Stomach smooth muscle (tissue), 2 donors: Measurements from ENCODE around the gene PAK5.

Source experiments
- H3K27ac ChIP-seq: one replicate; pipeline ENCODE4 v1.7.0; 2013; ENCODE audit warnings: mild to moderate bottlenecking, low read length, inconsistent platforms
- H3K27me3 ChIP-seq, 2 donors: one replicate each; pipeline ENCODE4 v1.7.0; 2013; ENCODE audit warnings: low read length in 2 of 2; ENCODE audit not compliant: insufficient read depth in 2 of 2, control insufficient read depth in 1 of 2
- H3K36me3 ChIP-seq, 2 donors: one replicate each; pipeline ENCODE4 v1.7.0; 2013; ENCODE audit warnings: low read length in 2 of 2; ENCODE audit not compliant: control insufficient read depth in 2 of 2, insufficient read depth in 2 of 2
- H3K4me1 ChIP-seq: one replicate; pipeline ENCODE4 v1.7.0; 2013; ENCODE audit warnings: low read length; ENCODE audit not compliant: control insufficient read depth, insufficient read depth
- H3K4me3 ChIP-seq, 2 donors: one replicate each; pipeline ENCODE4 v1.7.0; 2013; ENCODE audit warnings: low read length in 2 of 2
- H3K9ac ChIP-seq, 2 donors: one replicate each; pipeline ENCODE4 v1.7.0; 2013; ENCODE audit warnings: low read length in 2 of 2, mild to moderate bottlenecking in 1 of 2
- H3K9me3 ChIP-seq, 2 donors: one replicate each; pipeline ENCODE4 v1.7.0; 2013; ENCODE audit warnings: low read length in 2 of 2; ENCODE audit not compliant: control insufficient read depth in 2 of 2
- donor health status: healthy.
- donor health status: Pancreatic carcinoma.

Gene PAK5

GRCh38 chr20:9583151-9583550 lies 255.7 kb downstream of the PAK5 start:
- no peaks in the 10 kb centered on the region for H3K9me3 ChIP-seq
- no peaks in the 10 kb centered on the region for H3K4me1 ChIP-seq
- H3K9ac ChIP-seq, result no peak overlapping the region
- H3K27ac ChIP-seq, result no peak overlapping the region
- H3K27me3 ChIP-seq, result no peaks in the 10 kb centered on the region
- no peak overlapping the region for H3K4me3 ChIP-seq
- no peaks in the 10 kb centered on the region for H3K36me3 ChIP-seq

- no peak overlapping the region for H3K27ac ChIP-seq
- no peaks in the 10 kb centered on the region for H3K4me1 ChIP-seq
- no peak overlapping the region for H3K9ac ChIP-seq
Measured at GRCh38 chr20:9582137-9582536, 256.7 kb downstream of the PAK5 start.

GRCh38 chr20:9581509-9581908 lies 257.4 kb downstream of the PAK5 start:
- H3K36me3 ChIP-seq, result no peaks in the 10 kb centered on the region
- H3K27ac ChIP-seq, result no peak overlapping the region
- no peak overlapping the region for H3K9ac ChIP-seq
- no peak overlapping the region for H3K4me3 ChIP-seq
- no peaks in the 10 kb centered on the region for H3K9me3 ChIP-seq
- no peaks in the 10 kb centered on the region for H3K27me3 ChIP-seq
- H3K4me1 ChIP-seq, result no peaks in the 10 kb centered on the region

More at GRCh38 chr20:9582137-9582536, 256.7 kb downstream of the PAK5 start:
- no peaks in the 10 kb centered on the region for H3K36me3 ChIP-seq
- no peaks in the 10 kb centered on the region for H3K9me3 ChIP-seq
- no peaks in the 10 kb centered on the region for H3K27me3 ChIP-seq
- no peak overlapping the region for H3K4me3 ChIP-seq

DNA sequence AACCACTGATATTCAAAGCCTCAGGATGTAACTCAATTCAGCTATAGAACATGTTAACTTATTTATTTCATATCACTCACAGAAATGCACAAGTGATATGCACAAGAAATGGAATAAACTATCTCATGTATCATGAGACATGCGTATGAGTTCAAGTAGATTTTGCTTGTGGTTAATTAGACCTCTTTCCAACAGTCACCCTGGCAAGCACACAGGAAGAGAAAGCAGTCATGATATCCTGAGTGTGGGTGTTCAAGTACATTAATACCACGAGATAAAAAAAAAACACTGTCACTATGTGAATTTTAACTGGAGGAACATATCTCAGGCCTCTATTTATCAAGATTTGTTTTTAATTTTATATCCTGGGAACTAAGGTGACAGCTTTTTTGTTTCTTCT lies 260.3 kb downstream of the PAK5 start:
- Histone ChIP-seq H3K4me3 (no peak overlapping the region), H3K27me3 (peaks cover 0 to 3% of the 10 kb centered on the region in 2 donors), H3K36me3 (no peaks in the 10 kb centered on the region), H3K9me3 (no peaks in the 10 kb centered on the region), H3K4me1 (no peaks in the 10 kb centered on the region), H3K9ac (no peak overlapping the region), H3K27ac (no peak overlapping the region)

- Histone ChIP-seq H3K4me1 (no peaks in the 10 kb centered on the region), H3K27ac (no peak overlapping the region), H3K4me3 (no peak overlapping the region), H3K9me3 (no peaks in the 10 kb centered on the region), H3K9ac (no peak overlapping the region), H3K36me3 (no peaks in the 10 kb centered on the region), H3K27me3 (peaks cover 0 to 3% of the 10 kb centered on the region in 2 donors)
Measured at GRCh38 chr20:9577397-9577796, 261.5 kb downstream of the PAK5 start.

GRCh38 chr20:9576695-9577094 lies 262.2 kb downstream of the PAK5 start:
- no peaks in the 10 kb centered on the region for H3K9me3 ChIP-seq
- no peak overlapping the region for H3K27ac ChIP-seq
- no peaks in the 10 kb centered on the region for H3K36me3 ChIP-seq
- H3K9ac ChIP-seq, result no peak overlapping the region
- peaks cover 0 to 3% of the 10 kb centered on the region in 2 donors for H3K27me3 ChIP-seq
- no peak overlapping the region for H3K4me3 ChIP-seq
- no peaks in the 10 kb centered on the region for H3K4me1 ChIP-seq

DNA sequence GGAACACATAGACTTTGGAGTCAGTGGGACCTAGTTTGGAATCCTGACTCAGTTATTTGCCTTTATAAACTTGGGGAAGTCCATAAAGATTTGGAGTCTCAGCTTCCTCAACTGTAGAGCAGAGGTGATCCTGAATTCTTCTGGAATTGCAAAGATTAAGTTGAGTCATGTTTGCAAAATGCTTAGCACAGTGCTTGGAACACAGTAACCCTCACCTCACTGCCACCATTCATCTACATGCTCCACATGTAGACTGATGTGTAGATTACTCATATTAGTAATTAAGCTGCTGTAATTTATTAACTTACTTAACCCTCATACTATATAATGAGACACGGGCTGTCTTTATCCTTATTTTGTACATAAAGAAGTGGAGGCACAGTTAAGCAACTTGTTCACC lies 263.0 kb downstream of the PAK5 start:
- Histone ChIP-seq H3K4me1 (no peaks in the 10 kb centered on the region), H3K36me3 (no peaks in the 10 kb centered on the region), H3K4me3 (no peak overlapping the region), H3K9me3 (no peaks in the 10 kb centered on the region), H3K9ac (no peak overlapping the region), H3K27ac (no peak overlapping the region), H3K27me3 (peaks cover 0 to 3% of the 10 kb centered on the region in 2 donors)

DNA sequence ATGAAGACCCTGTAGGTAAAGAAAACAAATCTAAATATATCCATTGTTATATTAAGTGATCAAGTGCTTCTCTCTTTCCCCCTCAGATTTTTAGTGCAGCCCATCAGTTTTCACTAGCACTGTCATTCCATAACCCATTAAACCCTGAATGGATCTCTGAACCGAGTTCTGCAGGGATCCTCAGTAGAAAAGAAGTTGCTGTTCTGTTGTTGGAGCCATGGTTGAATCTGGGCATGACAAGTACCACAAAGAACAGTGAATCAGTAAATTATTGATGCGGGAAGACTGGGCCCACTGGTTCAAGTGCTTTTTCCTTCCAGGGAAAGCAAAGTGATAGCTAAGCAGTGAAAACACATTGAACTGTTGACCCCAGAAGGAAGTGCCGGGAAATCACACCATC lies 264.1 kb downstream of the PAK5 start:
- no peak overlapping the region for H3K4me3 ChIP-seq
- no peaks in the 10 kb centered on the region for H3K9me3 ChIP-seq
- no peak overlapping the region for H3K27ac ChIP-seq
- H3K36me3 ChIP-seq, result no peaks in the 10 kb centered on the region
- peaks cover 0 to 3% of the 10 kb centered on the region in 2 donors for H3K27me3 ChIP-seq
- H3K4me1 ChIP-seq, result no peaks in the 10 kb centered on the region
- no peak overlapping the region for H3K9ac ChIP-seq

DNA sequence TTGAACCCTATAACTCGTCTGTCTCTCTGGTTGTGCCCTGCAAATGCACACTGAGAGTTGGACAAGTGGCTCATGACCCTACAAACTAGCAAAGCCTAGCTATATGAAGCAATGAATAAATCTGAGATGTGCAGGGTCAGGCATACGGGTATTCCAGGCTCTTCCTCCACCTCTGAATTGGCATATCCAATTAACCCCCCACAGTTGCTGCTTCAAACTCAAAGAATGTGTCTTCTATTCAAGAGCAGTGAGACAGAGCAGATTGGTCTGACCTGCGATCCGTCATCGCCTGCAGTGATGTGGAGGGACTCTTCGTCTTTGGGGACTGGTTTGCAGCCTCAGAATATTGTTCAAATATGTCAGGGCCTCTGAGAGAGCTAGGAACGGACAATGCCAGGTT lies 264.7 kb downstream of the PAK5 start:
- no peaks in the 10 kb centered on the region for H3K9me3 ChIP-seq
- H3K9ac ChIP-seq, result no peak overlapping the region
- H3K4me1 ChIP-seq, result no peaks in the 10 kb centered on the region
- no peaks in the 10 kb centered on the region for H3K36me3 ChIP-seq
- peaks cover 2 to 3% of the 10 kb centered on the region in 2 donors for H3K27me3 ChIP-seq
- H3K27ac ChIP-seq, result no peak overlapping the region
- no peak overlapping the region for H3K4me3 ChIP-seq

DNA sequence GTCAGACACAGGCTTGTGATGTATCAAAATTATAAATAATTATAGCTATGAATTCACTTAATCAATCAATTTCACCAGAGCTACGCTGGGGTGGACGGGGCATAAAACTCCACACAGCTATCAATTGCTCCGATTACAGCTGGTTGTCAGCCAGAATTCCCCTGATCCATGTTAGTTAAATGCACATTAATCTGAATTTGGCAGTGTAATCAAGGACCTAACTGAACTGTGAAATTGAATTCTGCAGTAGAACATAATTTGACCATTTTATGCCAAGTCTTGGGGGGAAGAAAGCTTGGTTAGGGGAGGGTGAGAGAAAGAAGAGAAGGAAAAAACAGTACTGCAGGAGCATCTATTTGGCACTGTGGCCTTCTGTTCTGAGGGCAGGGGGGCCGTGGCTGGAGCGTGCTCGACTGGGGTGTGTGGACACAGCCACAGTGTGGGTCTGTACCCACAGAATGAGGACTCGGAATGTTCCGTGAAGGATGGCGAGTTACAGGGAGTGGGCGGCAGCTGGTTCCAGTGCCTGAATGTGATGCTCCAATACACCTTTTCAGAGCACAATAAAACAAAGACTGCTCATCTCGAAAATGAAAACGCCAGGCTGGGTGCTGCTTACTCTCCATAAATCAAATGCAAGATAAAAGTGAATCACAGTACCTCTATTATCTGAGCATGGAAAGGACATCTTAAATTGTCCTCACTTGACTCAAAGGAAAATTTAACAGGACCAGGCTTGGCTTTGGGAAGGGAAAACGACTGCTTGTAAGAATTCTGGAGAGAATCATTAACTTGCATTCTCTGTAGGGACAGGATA lies 265.3 kb downstream of the PAK5 start:
- Histone ChIP-seq H3K9ac (no peak overlapping the region), H3K9me3 (no peaks in the 10 kb centered on the region), H3K27ac (no peak overlapping the region), H3K4me1 (no peaks in the 10 kb centered on the region), H3K36me3 (no peaks in the 10 kb centered on the region), H3K27me3 (peaks cover 2 to 3% of the 10 kb centered on the region in 2 donors), H3K4me3 (no peak overlapping the region)

DNA sequence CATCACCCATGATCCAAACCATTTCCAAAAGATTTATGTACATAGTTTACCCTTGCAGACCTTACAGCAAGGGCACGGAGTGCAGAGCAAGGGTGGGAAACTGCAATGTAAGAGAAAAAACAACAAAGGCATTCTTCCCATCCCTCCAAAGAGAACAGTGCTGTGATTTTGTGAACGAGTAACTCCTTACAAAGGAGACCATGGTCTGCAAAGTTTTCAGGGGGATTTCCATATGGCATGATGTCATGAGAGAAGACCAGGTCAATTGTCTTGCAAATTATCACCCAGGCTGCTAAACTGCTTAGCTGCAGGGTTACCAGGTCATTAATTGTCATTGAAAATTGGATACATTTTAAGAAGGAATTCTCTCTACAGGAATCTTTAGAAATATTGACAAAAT lies 266.2 kb downstream of the PAK5 start:
- peaks cover 2 to 3% of the 10 kb centered on the region in 2 donors for H3K27me3 ChIP-seq
- H3K4me1 ChIP-seq, result no peaks in the 10 kb centered on the region
- no peak overlapping the region for H3K9ac ChIP-seq
- no peak overlapping the region for H3K27ac ChIP-seq
- no peaks in the 10 kb centered on the region for H3K9me3 ChIP-seq
- no peak overlapping the region for H3K4me3 ChIP-seq
- no peaks in the 10 kb centered on the region for H3K36me3 ChIP-seq
